SK-N-SH (cell line): ENCODE results near the gene ITCH.

ENCODE experiments used
- CHD2 ChIP-seq: fragments of 150-350 bp; IDR thresholded peaks from 2 replicates; pipeline ENCODE4 v1.6.1; 2018; ENCODE audit warnings: low read length; ENCODE audit not compliant: partially characterized antibody
- CTCF ChIP-seq: fragments of 200-600 bp; sonication (generic); IDR thresholded peaks from 2 replicates; pipeline ENCODE4 v1.6.1; 2017; ENCODE audit warnings: antibody characterized with exemption, mild to moderate bottlenecking, moderate library complexity
- ELF1 ChIP-seq: IDR thresholded peaks from 2 replicates; pipeline ENCODE4 v1.4.0; 2012
- MAX ChIP-seq: IDR thresholded peaks from 2 replicates; pipeline ENCODE4 v1.4.0; 2012; ENCODE audit warnings: low read depth
- POLR2AphosphoS5 ChIP-seq: IDR thresholded peaks from 2 replicates; pipeline ENCODE4 v1.6.1; 2012; ENCODE audit warnings: low read depth, low read length
- RAD21 ChIP-seq: IDR thresholded peaks from 2 replicates; pipeline ENCODE4 v1.6.1; 2012; ENCODE audit warnings: mild to moderate bottlenecking, low read length
- SIN3A ChIP-seq: IDR thresholded peaks from 2 replicates; pipeline ENCODE4 v1.6.1; 2012; ENCODE audit warnings: low read depth, mild to moderate bottlenecking, low read length, moderate library complexity, borderline replicate concordance

GRCh38 chr20:34522969-34523871 is 160.1 kb downstream of the ITCH start:
- TF ChIP-seq SIN3A (no peak), POLR2AphosphoS5 (no peak), ELF1 (no peak), MAX (no peak), CTCF (peak; percentile 63), RAD21 (peak; percentile 71), CHD2 (no peak)
